ENCODE data around the gene ZNF469. TPM values are rescaled to one million over a fixed set of nuclear protein-coding genes. Genes with fewer than 3 reads are reported as not detected.

The ZNF469 gene
- total RNA-seq, 1 donor from 2014 or later: 0.31 TPM

GRCh38 chr16:88377961-88378360, 4.8 kb upstream of the ZNF469 start:
- no peak for DNase-seq

- DNase-seq: no peak
Measured at GRCh38 chr16:88378401-88378800, 4.4 kb upstream of the ZNF469 start.

GRCh38 chr16:88378836-88379693, 3.7 kb upstream of the ZNF469 start:
- no peak for DNase-seq

- no peak for DNase-seq
Measured at GRCh38 chr16:88379694-88380040, 3.1 kb upstream of the ZNF469 start.

GRCh38 chr16:88380099-88380498, 2.7 kb upstream of the ZNF469 start:
- DNase-seq: no peak

GRCh38 chr16:88380619-88381018, 2.1 kb upstream of the ZNF469 start:
- no peak for DNase-seq

GRCh38 chr16:88381820-88382451, 823 bp upstream of the ZNF469 start:
- DNase-seq: no peak

- no peak for DNase-seq
Measured at GRCh38 chr16:88383401-88384221, 852 bp downstream of the ZNF469 start.

- DNase-seq: no peak
Measured at GRCh38 chr16:88384222-88385111, 1.7 kb downstream of the ZNF469 start.

GRCh38 chr16:88385112-88385594, 2.4 kb downstream of the ZNF469 start:
- DNase-seq: no peak

GRCh38 chr16:88385831-88386815, 3.4 kb downstream of the ZNF469 start:
- no peak for DNase-seq

GRCh38 chr16:88387180-88387765, 4.5 kb downstream of the ZNF469 start:
- DNase-seq: no peak

- DNase-seq: no peak
Measured at GRCh38 chr16:88387941-88388627, 5.3 kb downstream of the ZNF469 start.

GRCh38 chr16:88389191-88389590, 6.4 kb downstream of the ZNF469 start:
- no peak for DNase-seq

GRCh38 chr16:88389621-88390160, 6.9 kb downstream of the ZNF469 start:
- no peak for DNase-seq

- no peak for DNase-seq
Measured at GRCh38 chr16:88390265-88390664, 7.5 kb downstream of the ZNF469 start.

- no peak for DNase-seq
Measured at GRCh38 chr16:88390735-88391134, 8.0 kb downstream of the ZNF469 start.

GRCh38 chr16:88391144-88391850, 8.5 kb downstream of the ZNF469 start:
- DNase-seq: no peak

- DNase-seq: no peak
Measured at GRCh38 chr16:88392111-88392510, 9.4 kb downstream of the ZNF469 start.

All from occipital lobe (tissue), 2 donors.